ENCODE measurements around the gene CLEC2B.

The CLEC2B gene

DNA sequence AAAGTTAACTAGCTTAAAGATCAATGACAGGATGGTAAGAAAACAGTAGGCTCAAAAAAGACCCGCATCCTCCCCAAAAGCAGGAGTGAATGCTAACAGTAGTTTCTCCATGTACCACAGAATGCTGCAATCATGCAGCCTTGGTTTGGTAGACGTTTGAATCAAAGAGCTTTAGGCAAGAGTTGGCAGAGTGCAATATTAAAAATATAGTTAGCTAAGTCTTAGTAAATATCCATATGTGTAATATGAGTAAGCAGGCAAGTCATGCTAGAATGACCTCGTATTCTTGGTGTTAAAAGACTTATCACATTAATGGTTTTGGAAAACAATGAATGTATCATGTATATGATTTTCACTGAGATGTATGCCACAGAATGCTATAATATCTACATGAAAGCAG lies 60.6 kb downstream of the CLEC2B start:
- no peak for DNase-seq (ENCODE audit: low read depth)

DNA sequence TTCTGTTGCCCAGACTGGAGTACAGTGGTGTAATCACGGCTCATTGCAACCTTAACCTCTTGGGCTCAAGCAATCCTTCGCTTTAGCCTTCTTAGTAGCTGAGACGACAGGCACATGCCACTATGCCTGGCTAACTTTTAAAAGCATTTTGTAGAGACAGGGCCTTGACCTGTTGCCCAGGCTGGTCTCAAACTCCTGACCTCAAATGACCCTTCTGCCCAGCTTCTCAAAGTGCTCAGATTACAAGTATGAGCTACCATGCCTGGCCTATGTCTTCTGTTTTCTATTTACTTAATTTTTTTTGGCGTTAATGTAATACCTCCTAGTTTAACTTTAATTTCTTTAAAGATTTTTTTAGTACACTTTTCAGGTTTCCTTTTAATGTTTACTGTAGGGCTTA lies 62.4 kb downstream of the CLEC2B start:
- no peak for DNase-seq (ENCODE audit: low read depth)

DNA sequence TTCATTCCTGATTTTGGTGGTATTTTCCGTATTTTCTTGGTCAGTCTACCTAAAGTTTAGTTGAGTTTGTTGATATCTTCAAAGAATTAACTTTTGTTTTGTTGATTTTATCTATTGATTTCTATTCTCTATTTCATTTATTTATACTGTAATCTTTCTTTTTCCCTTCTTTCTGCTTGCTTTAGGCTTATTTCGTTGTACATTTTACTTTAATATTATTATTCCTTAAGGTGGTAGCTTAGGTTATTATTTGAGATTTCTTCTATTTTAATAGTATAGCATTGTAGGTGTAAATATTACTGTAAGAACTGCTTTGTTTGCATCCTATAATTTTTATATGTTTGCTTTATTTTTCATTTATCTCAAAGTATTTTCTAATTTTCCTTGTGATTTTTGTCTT lies 63.3 kb downstream of the CLEC2B start:
- DNase-seq (ENCODE audit: low read depth): no peak
